SK-N-SH treated with all-trans-retinoic acid at 6 μM for 48 hours (cell line): ENCODE results near the gene UVRAG.

Experiments used
- ZC3H10 ChIP-seq: fragments of 250-450 bp; sonication (Bioruptor Pico); IDR thresholded peaks from 2 replicates; pipeline ENCODE4 v1.5.1; 2021; ENCODE audit warnings: mild to moderate bottlenecking, moderate library complexity
- ZNF70 ChIP-seq: fragments of 450-650 bp; formaldehyde crosslinking; IDR thresholded peaks from 2 replicates; pipeline ENCODE4 v1.5.0; 2020; ENCODE audit warnings: mild to moderate bottlenecking, moderate library complexity

- TF ChIP-seq ZC3H10: no peak
- TF ChIP-seq ZNF70: no peak
Observed at GRCh38 chr11:75849894-75850293, 34.9 kb downstream of the UVRAG start.
